NCI-H1930 (cell line): ENCODE data around the gene C19orf25.
"Not testable (repeated sequence)": the region's sequence is repeated elsewhere in the genome, so short reads cannot be mapped to it uniquely, and the experiment has no call there.

Experiments
- DNase-seq, 2 experiments: peaks; one replicate each; lab custom pipeline; 2025; lab: John Stamatoyannopoulos, UW

The C19orf25 gene

GRCh38 chr19:1478934-1479707, at the start of gene C19orf25:
TSS of gene C19orf25 (minus strand) at chr19:1479215. CDS start at chr19:1478903, 312 bp downstream.
- DNase-seq: peak; percentile 73 to 89

- DNase-seq: no peak
Measured at GRCh38 chr19:1527650-1528309, 48.8 kb upstream of the C19orf25 start.

GRCh38 chr19:1526979-1527649, 48.1 kb upstream of the C19orf25 start:
- no peak for DNase-seq

- no peak for DNase-seq
Measured at GRCh38 chr19:1526066-1526778, 47.2 kb upstream of the C19orf25 start.

GRCh38 chr19:1525343-1525742, 46.3 kb upstream of the C19orf25 start:
- DNase-seq: no peak

GRCh38 chr19:1524972-1525325, 45.9 kb upstream of the C19orf25 start:
- no peak for DNase-seq

- no peak for DNase-seq
Measured at GRCh38 chr19:1524287-1524971, 45.4 kb upstream of the C19orf25 start.

- DNase-seq: no peak
Measured at GRCh38 chr19:1523412-1524286, 44.6 kb upstream of the C19orf25 start, which contains the start of gene PLK5. TSS of gene PLK5 (plus strand) at chr19:1524077. CDS start at chr19:1526997, 2,920 bp downstream.

GRCh38 chr19:1522838-1523237, 43.8 kb upstream of the C19orf25 start:
- no peak for DNase-seq

- DNase-seq: no peak
Measured at GRCh38 chr19:1522061-1522460, 43.0 kb upstream of the C19orf25 start.

GRCh38 chr19:1521636-1522035, 42.6 kb upstream of the C19orf25 start:
- no peak for DNase-seq

GRCh38 chr19:1520203-1520780, 41.3 kb upstream of the C19orf25 start:
- DNase-seq: no peak

GRCh38 chr19:1519802-1520201, 40.8 kb upstream of the C19orf25 start:
- not testable (repeated sequence) for DNase-seq

- no peak for DNase-seq
Measured at GRCh38 chr19:1518471-1518870, 39.5 kb upstream of the C19orf25 start.

GRCh38 chr19:1516395-1516753, 37.4 kb upstream of the C19orf25 start:
- DNase-seq: no peak

- DNase-seq: no peak
Measured at GRCh38 chr19:1514986-1515721, 36.1 kb upstream of the C19orf25 start.

GRCh38 chr19:1514295-1514661, 35.3 kb upstream of the C19orf25 start:
- no peak for DNase-seq

GRCh38 chr19:1513499-1514294, 34.7 kb upstream of the C19orf25 start:
- no peak for DNase-seq
